ENCODE results near the gene ERGIC3.

The ERGIC3 gene

DNA sequence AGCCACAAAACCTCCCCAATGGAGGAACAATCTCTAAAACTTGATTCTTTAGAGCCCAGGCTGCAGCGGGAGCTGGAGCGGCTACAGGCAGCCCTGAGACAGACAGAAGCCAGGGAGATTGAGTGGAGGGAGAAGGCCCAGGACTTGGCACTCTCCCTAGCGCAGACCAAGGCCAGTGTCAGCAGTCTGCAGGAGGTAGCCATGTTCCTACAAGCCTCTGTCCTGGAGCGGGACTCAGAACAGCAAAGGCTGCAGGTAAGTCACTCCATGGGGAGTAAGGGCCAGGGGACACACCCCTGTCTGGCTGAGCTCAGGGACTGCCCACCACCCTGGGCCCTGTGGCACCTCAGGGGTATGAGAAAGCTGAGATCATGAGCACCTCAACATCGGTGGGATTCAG lies 37.1 kb upstream of the ERGIC3 start:
- H3F3A ChIP-seq (ENCODE audit: insufficient read depth, low read length) = no peaks in the 10 kb centered on the region
- H3K36me3 ChIP-seq (ENCODE audit: insufficient read depth, low read length) = peaks cover 90% of the 10 kb centered on the region
- TF ChIP-seq EZH2 (IDR thresholded peaks at IDR 0.05; ENCODE audit: borderline replicate concordance, low read length) = no peak
- TF ChIP-seq, protein P1, sequence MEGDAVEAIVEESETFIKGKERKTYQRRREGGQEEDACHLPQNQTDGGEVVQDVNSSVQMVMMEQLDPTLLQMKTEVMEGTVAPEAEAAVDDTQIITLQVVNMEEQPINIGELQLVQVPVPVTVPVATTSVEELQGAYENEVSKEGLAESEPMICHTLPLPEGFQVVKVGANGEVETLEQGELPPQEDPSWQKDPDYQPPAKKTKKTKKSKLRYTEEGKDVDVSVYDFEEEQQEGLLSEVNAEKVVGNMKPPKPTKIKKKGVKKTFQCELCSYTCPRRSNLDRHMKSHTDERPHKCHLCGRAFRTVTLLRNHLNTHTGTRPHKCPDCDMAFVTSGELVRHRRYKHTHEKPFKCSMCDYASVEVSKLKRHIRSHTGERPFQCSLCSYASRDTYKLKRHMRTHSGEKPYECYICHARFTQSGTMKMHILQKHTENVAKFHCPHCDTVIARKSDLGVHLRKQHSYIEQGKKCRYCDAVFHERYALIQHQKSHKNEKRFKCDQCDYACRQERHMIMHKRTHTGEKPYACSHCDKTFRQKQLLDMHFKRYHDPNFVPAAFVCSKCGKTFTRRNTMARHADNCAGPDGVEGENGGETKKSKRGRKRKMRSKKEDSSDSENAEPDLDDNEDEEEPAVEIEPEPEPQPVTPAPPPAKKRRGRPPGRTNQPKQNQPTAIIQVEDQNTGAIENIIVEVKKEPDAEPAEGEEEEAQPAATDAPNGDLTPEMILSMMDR (IDR thresholded peaks at IDR 0.05; ENCODE audit: low read length) = no peak
- H3K9ac ChIP-seq (ENCODE audit: low read length) = no peak overlapping the region
- no peaks in the 10 kb centered on the region for H3K79me2 ChIP-seq (ENCODE audit: insufficient read depth, low read length)
- H3K9me2 ChIP-seq (ENCODE audit: low read depth, low read length) = no peaks in the 10 kb centered on the region
- H3K4me3 ChIP-seq (ENCODE audit: low read depth, low read length, poor library complexity, severe bottlenecking) = no peak overlapping the region
- no peak overlapping the region for H2AFZ ChIP-seq (ENCODE audit: low read length)
- no peaks in the 10 kb centered on the region for H3K27me3 ChIP-seq (ENCODE audit: insufficient read depth, low read length)
- H3K4me2 ChIP-seq (ENCODE audit: low read length) = no peak overlapping the region
- no peaks in the 10 kb centered on the region for H3K9me3 ChIP-seq (ENCODE audit: low read length)
- H3K27ac ChIP-seq (ENCODE audit: low read depth, low read length, poor library complexity, severe bottlenecking) = no peak overlapping the region
- no peaks in the 10 kb centered on the region for H4K20me1 ChIP-seq (ENCODE audit: insufficient read depth, low read length)
- peaks cover 19% of the 10 kb centered on the region for H3K4me1 ChIP-seq (ENCODE audit: insufficient read depth, low read length, severe bottlenecking)

DNA sequence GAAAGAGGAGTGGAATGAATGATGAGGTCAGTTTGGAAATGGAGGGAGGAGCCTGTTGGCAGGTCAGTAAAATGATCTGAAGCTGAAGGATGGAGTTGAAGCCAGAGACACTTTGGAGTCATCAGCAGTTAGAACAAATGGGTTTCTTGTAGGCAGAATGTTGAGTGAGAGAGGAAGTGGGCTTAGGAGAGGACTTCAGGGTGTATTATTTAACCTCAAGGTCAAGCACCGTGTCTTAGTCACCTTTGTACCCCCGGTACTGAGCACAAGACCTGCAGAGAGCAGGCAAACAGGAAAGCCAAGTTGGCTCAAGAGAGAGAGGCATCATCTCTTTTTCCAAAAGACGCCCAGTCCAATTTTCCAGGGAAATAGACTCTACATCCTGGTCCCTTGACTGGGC lies 35.7 kb upstream of the ERGIC3 start:
- H3K4me2 ChIP-seq (ENCODE audit: low read length) = no peak overlapping the region
- no peak overlapping the region for H2AFZ ChIP-seq (ENCODE audit: low read length)
- no peaks in the 10 kb centered on the region for H3K9me3 ChIP-seq (ENCODE audit: low read length)
- no peaks in the 10 kb centered on the region for H3F3A ChIP-seq (ENCODE audit: insufficient read depth, low read length)
- TF ChIP-seq, protein P1 (IDR thresholded peaks at IDR 0.05; ENCODE audit: low read length) = no peak
- TF ChIP-seq EZH2 (IDR thresholded peaks at IDR 0.05; ENCODE audit: borderline replicate concordance, low read length) = no peak
- H3K36me3 ChIP-seq (ENCODE audit: insufficient read depth, low read length) = peaks cover 90% of the 10 kb centered on the region
- H4K20me1 ChIP-seq (ENCODE audit: insufficient read depth, low read length) = no peaks in the 10 kb centered on the region
- no peak overlapping the region for H3K9ac ChIP-seq (ENCODE audit: low read length)
- H3K4me3 ChIP-seq (ENCODE audit: low read depth, low read length, poor library complexity, severe bottlenecking) = no peak overlapping the region
- peaks cover 19% of the 10 kb centered on the region for H3K4me1 ChIP-seq (ENCODE audit: insufficient read depth, low read length, severe bottlenecking)
- H3K9me2 ChIP-seq (ENCODE audit: low read depth, low read length) = no peaks in the 10 kb centered on the region
- H3K79me2 ChIP-seq (ENCODE audit: insufficient read depth, low read length) = no peaks in the 10 kb centered on the region
- H3K27me3 ChIP-seq (ENCODE audit: insufficient read depth, low read length) = no peaks in the 10 kb centered on the region
- H3K27ac ChIP-seq (ENCODE audit: low read depth, low read length, poor library complexity, severe bottlenecking) = no peak overlapping the region

- H3K27me3 ChIP-seq (ENCODE audit: insufficient read depth, low read length) = no peaks in the 10 kb centered on the region
- H3K9me3 ChIP-seq (ENCODE audit: low read length) = no peaks in the 10 kb centered on the region
- H3K4me3 ChIP-seq (ENCODE audit: low read depth, low read length, poor library complexity, severe bottlenecking) = no peak overlapping the region
- no peak overlapping the region for H3K4me2 ChIP-seq (ENCODE audit: low read length)
- H3K9me2 ChIP-seq (ENCODE audit: low read depth, low read length) = no peaks in the 10 kb centered on the region
- TF ChIP-seq, protein P1 (IDR thresholded peaks at IDR 0.05; ENCODE audit: low read length) = no peak
- TF ChIP-seq EZH2 (IDR thresholded peaks at IDR 0.05; ENCODE audit: borderline replicate concordance, low read length) = no peak
- H2AFZ ChIP-seq (ENCODE audit: low read length) = no peak overlapping the region
- no peak overlapping the region for H3K9ac ChIP-seq (ENCODE audit: low read length)
- no peaks in the 10 kb centered on the region for H3K79me2 ChIP-seq (ENCODE audit: insufficient read depth, low read length)
- peaks cover 13% of the 10 kb centered on the region for H3K4me1 ChIP-seq (ENCODE audit: insufficient read depth, low read length, severe bottlenecking)
- H4K20me1 ChIP-seq (ENCODE audit: insufficient read depth, low read length) = no peaks in the 10 kb centered on the region
- no peaks in the 10 kb centered on the region for H3F3A ChIP-seq (ENCODE audit: insufficient read depth, low read length)
- H3K36me3 ChIP-seq (ENCODE audit: insufficient read depth, low read length) = peaks cover 90% of the 10 kb centered on the region
- no peak overlapping the region for H3K27ac ChIP-seq (ENCODE audit: low read depth, low read length, poor library complexity, severe bottlenecking)
Observed at GRCh38 chr20:35506872-35507638, 34.8 kb upstream of the ERGIC3 start.
